ENCODE data around the gene SUSD5. TPM values are rescaled to one million over a fixed set of nuclear protein-coding genes. Genes with fewer than 3 reads are reported as not detected.

Gene SUSD5
- total RNA-seq, 1 donor from 2014 or later = 3.1 TPM

GRCh38 chr3:33124638-33125037 lies 94.0 kb downstream of the SUSD5 start:
- H3K4me1 Mint-ChIP-seq = no peaks in the 10 kb centered on the region
- no peaks in the 10 kb centered on the region for H3K27me3 Mint-ChIP-seq (ENCODE audit: insufficient read depth, low read depth)
- H3K4me3 Mint-ChIP-seq = no peak overlapping the region
- H3K27ac ChIP-seq = no peak overlapping the region
- H3K79me2 ChIP-seq (ENCODE audit: low read depth) = no peaks in the 10 kb centered on the region
- no peaks in the 10 kb centered on the region for H3K9me3 ChIP-seq (ENCODE audit: low read depth)
- TF ChIP-seq CTCF (IDR thresholded peaks at IDR 0.05) (no peak), EZH2phosphoT487 (IDR thresholded peaks at IDR 0.05) (no peak), EZH2 (IDR thresholded peaks at IDR 0.05) (no peak)
- no peaks in the 10 kb centered on the region for H4K20me1 ChIP-seq (ENCODE audit: low read depth)
- no peaks in the 10 kb centered on the region for H3K36me3 ChIP-seq
- H3K4me2 ChIP-seq = no peak overlapping the region
- no peak overlapping the region for H3K9ac ChIP-seq
- peaks cover 32% of the 10 kb centered on the region for H3K36me3 Mint-ChIP-seq
- no peaks in the 10 kb centered on the region for H3K27me3 ChIP-seq
- no peak overlapping the region for H3K4me3 ChIP-seq
- DNase-seq (ENCODE audit: low spot score) = no peak
- H3F3A ChIP-seq (ENCODE audit: low read depth) = no peaks in the 10 kb centered on the region
- H2AFZ ChIP-seq (replicated peaks) = no peak overlapping the region
- H3K4me1 ChIP-seq = peaks cover 4% of the 10 kb centered on the region
- H3K27ac Mint-ChIP-seq = no peak overlapping the region
- H3K9me3 Mint-ChIP-seq = no peaks in the 10 kb centered on the region

GRCh38 chr3:33122991-33123390 lies 95.6 kb downstream of the SUSD5 start:
- Histone ChIP-seq H3K79me2 (ENCODE audit: low read depth) (no peaks in the 10 kb centered on the region), H4K20me1 (ENCODE audit: low read depth) (no peaks in the 10 kb centered on the region), H3K27ac (no peak overlapping the region), H3K4me2 (no peak overlapping the region), H3F3A (ENCODE audit: low read depth) (no peaks in the 10 kb centered on the region), H3K9ac (no peak overlapping the region), H3K4me3 (no peak overlapping the region), H3K27me3 (no peaks in the 10 kb centered on the region), H3K36me3 (no peaks in the 10 kb centered on the region), H3K9me3 (ENCODE audit: low read depth) (no peaks in the 10 kb centered on the region), H3K4me1 (peaks cover 9% of the 10 kb centered on the region), H2AFZ (replicated peaks) (no peak overlapping the region)
- H3K27me3 Mint-ChIP-seq (ENCODE audit: insufficient read depth, low read depth) = peaks cover 3% of the 10 kb centered on the region
- peaks cover 32% of the 10 kb centered on the region for H3K36me3 Mint-ChIP-seq
- no peaks in the 10 kb centered on the region for H3K9me3 Mint-ChIP-seq
- no peak overlapping the region for H3K4me3 Mint-ChIP-seq
- no peak overlapping the region for H3K27ac Mint-ChIP-seq
- no peak for TF ChIP-seq EZH2 (IDR thresholded peaks at IDR 0.05)
- TF ChIP-seq CTCF (IDR thresholded peaks at IDR 0.05) = no peak
- TF ChIP-seq EZH2phosphoT487 (IDR thresholded peaks at IDR 0.05) = no peak
- peaks cover 11% of the 10 kb centered on the region for H3K4me1 Mint-ChIP-seq
- DNase-seq (ENCODE audit: low spot score) = no peak

- peaks cover 3% of the 10 kb centered on the region for H3K27me3 Mint-ChIP-seq (ENCODE audit: insufficient read depth, low read depth)
- Histone ChIP-seq H3K27ac (no peak overlapping the region), H3K27me3 (no peaks in the 10 kb centered on the region), H3K9ac (no peak overlapping the region), H3K4me2 (no peak overlapping the region), H3K4me1 (peaks cover 17% of the 10 kb centered on the region), H3K4me3 (no peak overlapping the region), H3K79me2 (ENCODE audit: low read depth) (peaks cover 16% of the 10 kb centered on the region), H4K20me1 (ENCODE audit: low read depth) (peaks cover under 1% of the 10 kb centered on the region), H3F3A (ENCODE audit: low read depth) (peaks cover 9% of the 10 kb centered on the region), H3K9me3 (ENCODE audit: low read depth) (no peaks in the 10 kb centered on the region), H3K36me3 (no peaks in the 10 kb centered on the region), H2AFZ (replicated peaks) (no peak overlapping the region)
- H3K9me3 Mint-ChIP-seq = no peaks in the 10 kb centered on the region
- H3K27ac Mint-ChIP-seq = no peak overlapping the region
- no peak overlapping the region for H3K4me3 Mint-ChIP-seq
- peaks cover 27% of the 10 kb centered on the region for H3K4me1 Mint-ChIP-seq
- peaks cover 30% of the 10 kb centered on the region for H3K36me3 Mint-ChIP-seq
- TF ChIP-seq EZH2 (IDR thresholded peaks at IDR 0.05) = no peak
- no peak for TF ChIP-seq EZH2phosphoT487 (IDR thresholded peaks at IDR 0.05)
- TF ChIP-seq CTCF (IDR thresholded peaks at IDR 0.05) = no peak
- DNase-seq (ENCODE audit: low spot score) = no peak
These were observed 98.7 kb downstream of the SUSD5 start for GRCh38 chr3:33119891-33120290.

Measured in neural progenitor cell (in vitro differentiated cells).